OCI-LY3 (cell line): Measurements from ENCODE around the gene RELN.
"Not testable (repeated sequence)": the region's sequence is repeated elsewhere in the genome, so short reads cannot be mapped to it uniquely, and the experiment has no call there.

ENCODE experiments used
- H2AFZ ChIP-seq: fragments of 200-600, 300-600 bp; shearing (Covaris generic); 2 replicates; pipeline ENCODE4 v1.6.0; 2014; ENCODE audit warnings: antibody characterized with exemption, low read depth, low read length
- H3K27ac ChIP-seq: fragments of 200-600, 300-600 bp; sonication (generic); 2 replicates; pipeline ENCODE4 v1.5.1; 2014; ENCODE audit warnings: mild to moderate bottlenecking, low read length, moderate library complexity, mixed read lengths
- H3K27me3 ChIP-seq: fragments of 200-600, 300-600 bp; sonication (generic); 2 replicates; pipeline ENCODE4 v1.6.1; 2014; ENCODE audit warnings: low read depth, low read length, mixed read lengths
- H3K36me3 ChIP-seq: fragments of 200-600, 300-600 bp; sonication (generic); replicated peaks from 2 replicates; pipeline ENCODE3; 2014; ENCODE audit warnings: low read depth, low read length, mixed read lengths
- H3K4me1 ChIP-seq: fragments of 300-600, 200-600 bp; sonication (generic); 2 replicates; pipeline ENCODE4 v1.6.1; 2014; ENCODE audit warnings: low read length, mixed read lengths
- H3K4me2 ChIP-seq: fragments of 200-600, 300-600 bp; sonication (generic); 2 replicates; pipeline ENCODE4 v1.6.1; 2014; ENCODE audit warnings: low read length, mixed read lengths
- H3K4me3 ChIP-seq: fragments of 300-600, 200-600 bp; sonication (generic); 2 replicates; pipeline ENCODE4 v1.5.1; 2014; ENCODE audit warnings: antibody characterized with exemption, mild to moderate bottlenecking, low read length, moderate library complexity
- H3K79me2 ChIP-seq: fragments of 300-600, 200-600 bp; shearing (Covaris generic); 2 replicates; pipeline ENCODE4 v1.6.1; 2014; ENCODE audit warnings: mild to moderate bottlenecking, low read length, mixed read lengths
- H3K9ac ChIP-seq: fragments of 300-600, 200-600 bp; shearing (Covaris generic); 2 replicates; pipeline ENCODE4 v1.6.0; 2014; ENCODE audit warnings: mild to moderate bottlenecking, low read length, moderate library complexity
- H3K9me3 ChIP-seq: fragments of 200-600, 300-600 bp; shearing (Covaris generic); 2 replicates; pipeline ENCODE4 v1.6.1; 2014; ENCODE audit warnings: low read length, mixed read lengths; ENCODE audit not compliant: insufficient read depth
- H4K20me1 ChIP-seq: fragments of 200-600, 300-600 bp; sonication (generic); 2 replicates; pipeline ENCODE4 v1.6.1; 2016; ENCODE audit warnings: low read length, mixed read lengths; ENCODE audit not compliant: insufficient read depth
- CTCF ChIP-seq: fragments of 200-600, 300-600 bp; sonication (generic); IDR thresholded peaks from 2 replicates; pipeline ENCODE4 v1.5.1; 2014; ENCODE audit warnings: antibody characterized with exemption, low read length, low read depth
- EZH2phosphoT487 ChIP-seq: fragments of 200-600 bp; shearing (Covaris generic); IDR thresholded peaks from 2 replicates; pipeline ENCODE4 v1.6.1; 2018; ENCODE audit warnings: antibody characterized with exemption, mixed run types, low read depth

The RELN gene

GRCh38 chr7:103823084-103823483, 166.4 kb downstream of the RELN start:
- TF ChIP-seq CTCF (no peak), EZH2phosphoT487 (no peak)

GRCh38 chr7:103821092-103821491, 168.4 kb downstream of the RELN start:
- Histone ChIP-seq H3K4me3 (no peak overlapping the region), H3K79me2 (no peaks in the 10 kb centered on the region), H3K9me3 (no peaks in the 10 kb centered on the region), H3K27ac (no peak overlapping the region), H3K9ac (no peak overlapping the region), H3K4me2 (no peak overlapping the region), H3K4me1 (no peaks in the 10 kb centered on the region), H4K20me1 (no peaks in the 10 kb centered on the region), H2AFZ (no peak overlapping the region), H3K27me3 (no peaks in the 10 kb centered on the region), H3K36me3 (no peaks in the 10 kb centered on the region)
- TF ChIP-seq EZH2phosphoT487 (no peak), CTCF (no peak)

More at GRCh38 chr7:103823084-103823483, 166.4 kb downstream of the RELN start:
- Histone ChIP-seq H3K36me3 (no peaks in the 10 kb centered on the region), H3K9ac (no peak overlapping the region), H3K9me3 (no peaks in the 10 kb centered on the region), H3K4me2 (no peak overlapping the region), H3K79me2 (no peaks in the 10 kb centered on the region), H3K27me3 (no peaks in the 10 kb centered on the region), H3K4me3 (no peak overlapping the region), H4K20me1 (no peaks in the 10 kb centered on the region), H3K27ac (no peak overlapping the region), H3K4me1 (0 out of 2 replicates have a peak, but pooled peaks cover 8% of the 10 kb centered on the region), H2AFZ (no peak overlapping the region)

- not testable (repeated sequence) for H3K36me3 ChIP-seq, H3K9me3 ChIP-seq, H2AFZ ChIP-seq, H4K20me1 ChIP-seq, H3K79me2 ChIP-seq, H3K4me3 ChIP-seq, H3K27ac ChIP-seq, H3K4me2 ChIP-seq, H3K9ac ChIP-seq, H3K27me3 ChIP-seq
- peaks cover 16% of the 10 kb centered on the region for H3K4me1 ChIP-seq
Observed at GRCh38 chr7:103815972-103816371, 173.5 kb downstream of the RELN start.

- no peaks in the 10 kb centered on the region for H3K27me3 ChIP-seq
- H3K9ac ChIP-seq: no peak overlapping the region
- no peaks in the 10 kb centered on the region for H3K9me3 ChIP-seq
- H4K20me1 ChIP-seq: no peaks in the 10 kb centered on the region
- H3K4me2 ChIP-seq: no peak overlapping the region
- H3K36me3 ChIP-seq: no peaks in the 10 kb centered on the region
- H3K79me2 ChIP-seq: no peaks in the 10 kb centered on the region
- H3K4me1 ChIP-seq: peaks cover 34% of the 10 kb centered on the region
- no peak overlapping the region for H2AFZ ChIP-seq
- no peak for TF ChIP-seq CTCF
- TF ChIP-seq EZH2phosphoT487: no peak
- no peak overlapping the region for H3K4me3 ChIP-seq
- H3K27ac ChIP-seq: no peak overlapping the region
Observed at GRCh38 chr7:103813970-103814369, 175.5 kb downstream of the RELN start.

GRCh38 chr7:103811997-103812396, 177.5 kb downstream of the RELN start:
- H3K9ac ChIP-seq: no peak overlapping the region
- no peaks in the 10 kb centered on the region for H3K9me3 ChIP-seq
- peaks cover 36% of the 10 kb centered on the region for H3K4me1 ChIP-seq
- TF ChIP-seq EZH2phosphoT487 (no peak), CTCF (no peak)
- H3K27ac ChIP-seq: no peak overlapping the region
- peak overlapping the region; percentile 67 for H3K4me2 ChIP-seq
- no peaks in the 10 kb centered on the region for H3K36me3 ChIP-seq
- H3K79me2 ChIP-seq: no peaks in the 10 kb centered on the region
- H2AFZ ChIP-seq: no peak overlapping the region
- H3K4me3 ChIP-seq: peak overlapping the region; percentile 37; the same call in 1 of the 2 replicates
- H4K20me1 ChIP-seq: no peaks in the 10 kb centered on the region
- no peaks in the 10 kb centered on the region for H3K27me3 ChIP-seq
